Kidney (tissue), 14 donors: Measurements from ENCODE around the gene UPK1A. TPM values are rescaled to one million over a fixed set of nuclear protein-coding genes. Genes with fewer than 3 reads are reported as not detected.

Source experiments
- DNase-seq, 5 donors: peaks; one replicate each; pipeline ENCODE4 v3.0.0-alpha.2; 2013 to 2020
- FAIRE-seq: peaks from 2 replicates; lab custom pipeline; 2012; peaks lifted over from hg19 to GRCh38; lab: Jason Lieb, UNC
- H3K27ac ChIP-seq, 2 donors: one replicate each; pipeline ENCODE4 v1.7.0; 2013; ENCODE audit warnings: low read depth in 2 of 2, low read length in 2 of 2, inconsistent platforms in 1 of 2
- H3K27me3 ChIP-seq: one replicate; pipeline ENCODE4 v1.7.1; 2013; ENCODE audit warnings: low read length, inconsistent platforms; ENCODE audit not compliant: control insufficient read depth, insufficient read depth
- H3K36me3 ChIP-seq, 3 donors: one replicate each; pipeline versions ENCODE4 v1.7.0 to v1.7.1; 2013; ENCODE audit warnings: low read length in 3 of 3, control low read depth in 1 of 3, inconsistent platforms in 1 of 3; ENCODE audit not compliant: insufficient read depth in 3 of 3, control insufficient read depth in 2 of 3
- H3K4me1 ChIP-seq, 3 donors: one replicate each; pipeline versions ENCODE4 v1.7.0 to v1.7.1; 2013; ENCODE audit warnings: low read length in 3 of 3, inconsistent platforms in 1 of 3, low read depth in 1 of 3; ENCODE audit not compliant: control insufficient read depth in 2 of 3, insufficient read depth in 2 of 3
- H3K4me3 ChIP-seq, 3 donors: one replicate each; pipeline versions ENCODE4 v1.7.0 to v1.8.1; 2013; ENCODE audit warnings: low read length in 3 of 3, control low read depth in 1 of 3, inconsistent platforms in 1 of 3
- H3K9ac ChIP-seq, 3 donors: one replicate each; pipeline versions ENCODE4 v1.7.0 to v1.7.1; 2013; ENCODE audit warnings: low read length in 3 of 3, control low read depth in 1 of 3, inconsistent platforms in 1 of 3
- H3K9me3 ChIP-seq, 3 donors: one replicate each; pipeline versions ENCODE4 v1.7.0 to v1.7.1; 2013; ENCODE audit warnings: low read length in 3 of 3, control low read depth in 1 of 3, inconsistent platforms in 1 of 3; ENCODE audit not compliant: control insufficient read depth in 2 of 3, insufficient read depth in 1 of 3
- intact Hi-C: fragments of 100-400 bp; cut with DNase I; formaldehyde crosslinking; loops from one replicate; pipeline ENCODE4 v1.11.1; 2022
- polyA plus RNA-seq: library from polyadenylated mRNA; stranded (reverse); fragments of 350-450 nt; fragmentation: Illumina TruSeq; extraction: RNeasy Lipid Tissue Mini Kit (QIAGEN cat#74804); gene quantifications from one replicate; pipeline ENCODE4 v1.2.3, GENCODE V29; 2014; ENCODE audit warnings: low read depth, low replicate concordance; ENCODE audit not compliant: insufficient read depth
- total RNA-seq: library from RNA; stranded (reverse); fragmentation: NEBNext Ultra II Directional; extraction: Animal tissue kit (Norgen Biotek cat#: 25700); gene quantifications from one replicate; pipeline ENCODE4 v1.2.1, GENCODE V29; 2021
- TF ChIP-seq, protein P1 (sequence below): IDR thresholded peaks from 3 replicates; pipeline ENCODE4 v1.5.1; 2012; ENCODE audit warnings: mild to moderate bottlenecking, moderate library complexity, borderline replicate concordance; ENCODE audit not compliant: insufficient read depth; ENCODE audit errors: extremely low read depth
- donor health status: control.
- donor health status: control.
- donor health status: control.
- donor health status: control.
- donor health status: control.
- donor health status: DM: yes; HTN: yes; CAD: no.
- donor health status: Normal renal cell carcinoma (clear cell type).

Gene UPK1A
- total and polyA plus RNA-seq, 2 donors from 2014 or later = 0.32 TPM; not detected in 1

DNA sequence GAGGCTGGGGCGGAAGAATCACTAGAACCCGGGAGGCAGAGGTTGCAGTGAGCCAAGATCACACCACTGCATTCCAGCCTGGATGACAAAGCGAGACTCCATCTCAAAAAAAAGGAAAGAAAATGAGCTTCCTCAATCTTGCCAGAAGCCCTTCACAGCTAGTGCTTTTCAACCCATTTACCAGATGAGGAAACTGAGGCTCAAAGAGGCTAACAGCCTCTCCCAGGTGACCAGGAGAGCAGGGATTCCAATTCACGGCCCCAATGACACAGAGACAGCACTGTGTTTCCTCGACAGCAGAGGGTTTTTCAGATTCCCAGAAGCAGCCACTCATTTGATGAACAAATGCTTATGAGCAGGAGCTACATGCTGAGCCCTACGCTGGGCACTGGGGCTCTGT lies 3.2 kb downstream of the UPK1A start:
- intact Hi-C loops = no loop called here
- FAIRE-seq = no peak
- Histone ChIP-seq H3K27me3 (peaks cover 3% of the 10 kb centered on the region), H3K9ac (no peak overlapping the region), H3K36me3 (no peaks in the 10 kb centered on the region), H3K27ac (no peak overlapping the region), H3K4me1 (no peaks in the 10 kb centered on the region), H3K9me3 (no peaks in the 10 kb centered on the region), H3K4me3 (no peak overlapping the region)
- DNase-seq = no peak
- TF ChIP-seq, protein P1, sequence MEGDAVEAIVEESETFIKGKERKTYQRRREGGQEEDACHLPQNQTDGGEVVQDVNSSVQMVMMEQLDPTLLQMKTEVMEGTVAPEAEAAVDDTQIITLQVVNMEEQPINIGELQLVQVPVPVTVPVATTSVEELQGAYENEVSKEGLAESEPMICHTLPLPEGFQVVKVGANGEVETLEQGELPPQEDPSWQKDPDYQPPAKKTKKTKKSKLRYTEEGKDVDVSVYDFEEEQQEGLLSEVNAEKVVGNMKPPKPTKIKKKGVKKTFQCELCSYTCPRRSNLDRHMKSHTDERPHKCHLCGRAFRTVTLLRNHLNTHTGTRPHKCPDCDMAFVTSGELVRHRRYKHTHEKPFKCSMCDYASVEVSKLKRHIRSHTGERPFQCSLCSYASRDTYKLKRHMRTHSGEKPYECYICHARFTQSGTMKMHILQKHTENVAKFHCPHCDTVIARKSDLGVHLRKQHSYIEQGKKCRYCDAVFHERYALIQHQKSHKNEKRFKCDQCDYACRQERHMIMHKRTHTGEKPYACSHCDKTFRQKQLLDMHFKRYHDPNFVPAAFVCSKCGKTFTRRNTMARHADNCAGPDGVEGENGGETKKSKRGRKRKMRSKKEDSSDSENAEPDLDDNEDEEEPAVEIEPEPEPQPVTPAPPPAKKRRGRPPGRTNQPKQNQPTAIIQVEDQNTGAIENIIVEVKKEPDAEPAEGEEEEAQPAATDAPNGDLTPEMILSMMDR = no peak

DNA sequence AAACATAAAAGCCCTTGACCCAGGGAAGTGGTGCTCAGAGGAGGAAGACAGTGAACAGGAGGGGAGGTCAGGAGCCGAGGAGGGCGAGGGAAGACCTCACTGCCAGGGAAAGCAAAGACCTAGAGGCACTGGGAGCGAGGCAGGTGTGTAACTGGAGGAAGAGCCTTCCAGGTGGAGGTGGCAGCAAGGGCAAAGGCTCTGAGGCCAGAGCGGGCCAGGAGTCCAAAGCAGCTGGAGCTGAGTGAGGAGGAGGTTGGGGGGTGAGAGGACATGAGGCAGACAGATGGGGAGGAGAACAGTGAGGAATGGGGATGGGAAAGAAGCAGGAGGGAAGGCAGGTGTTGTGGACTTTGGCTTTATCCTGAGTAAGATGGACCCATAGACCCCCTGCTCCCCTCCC lies 3.7 kb downstream of the UPK1A start:
- Histone ChIP-seq H3K9ac (no peak overlapping the region), H3K36me3 (no peaks in the 10 kb centered on the region), H3K4me1 (no peaks in the 10 kb centered on the region), H3K9me3 (no peaks in the 10 kb centered on the region), H3K4me3 (no peak overlapping the region), H3K27ac (no peak overlapping the region), H3K27me3 (peaks cover 3% of the 10 kb centered on the region)
- FAIRE-seq = no peak
- intact Hi-C loops = no loop called here
- TF ChIP-seq, protein P1 = no peak
- DNase-seq = no peak

DNA sequence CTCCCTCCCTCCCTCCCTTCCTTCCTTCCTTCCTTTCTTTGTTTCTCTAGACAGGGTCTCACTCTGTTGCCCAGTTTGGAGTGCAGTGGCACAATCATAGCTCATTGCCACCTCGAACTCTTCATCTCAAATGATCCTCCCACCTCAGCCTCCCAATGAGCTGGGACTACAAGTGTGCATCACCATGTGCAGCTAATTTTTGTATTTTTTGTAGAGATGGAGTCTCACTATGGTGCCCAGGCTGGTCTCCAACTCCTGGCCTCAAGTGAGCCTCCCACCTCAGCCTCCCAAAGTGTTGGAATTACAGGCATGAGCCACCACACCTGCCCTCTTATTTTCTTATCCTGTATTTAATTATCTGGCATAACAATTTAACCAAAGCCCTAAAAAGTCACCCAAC lies 4.4 kb downstream of the UPK1A start:
- no peak for DNase-seq
- TF ChIP-seq, protein P1 = no peak
- no peak for FAIRE-seq
- intact Hi-C loops = no loop called here
- H3K36me3 ChIP-seq = no peaks in the 10 kb centered on the region
- no peak overlapping the region for H3K9ac ChIP-seq
- H3K27ac ChIP-seq = no peak overlapping the region
- no peaks in the 10 kb centered on the region for H3K9me3 ChIP-seq
- no peak overlapping the region for H3K4me3 ChIP-seq
- H3K27me3 ChIP-seq = peaks cover 3% of the 10 kb centered on the region
- H3K4me1 ChIP-seq = no peaks in the 10 kb centered on the region

DNA sequence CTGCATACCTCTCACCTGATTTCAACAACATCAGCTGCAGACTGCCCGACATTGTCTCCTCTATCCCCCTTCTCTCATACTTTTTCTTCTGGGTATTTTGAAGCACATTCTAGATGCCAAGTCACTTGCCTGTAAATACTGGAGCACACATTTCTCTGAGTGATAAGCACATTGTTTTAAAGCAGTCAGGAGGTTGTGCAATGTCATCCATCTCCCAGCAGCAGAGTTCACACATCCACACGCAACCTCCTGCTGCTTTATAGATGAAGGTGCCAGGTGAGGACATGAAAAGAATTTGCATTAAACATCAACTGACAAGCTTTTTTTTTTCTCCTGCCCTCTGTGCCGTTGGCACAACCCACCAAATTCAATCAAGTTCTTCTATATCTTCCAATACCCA lies 5.5 kb downstream of the UPK1A start:
- Histone ChIP-seq H3K9ac (no peak overlapping the region), H3K27me3 (peaks cover 3% of the 10 kb centered on the region), H3K9me3 (no peaks in the 10 kb centered on the region), H3K27ac (no peak overlapping the region), H3K4me1 (no peaks in the 10 kb centered on the region), H3K36me3 (no peaks in the 10 kb centered on the region), H3K4me3 (no peak overlapping the region)
- DNase-seq (no peak), FAIRE-seq (no peak)
- TF ChIP-seq, protein P1 = no peak
- intact Hi-C loops = no loop called here
